Immature natural killer cell (primary cell): Measurements from ENCODE around the gene GAS6. TPM values are rescaled to one million over a fixed set of nuclear protein-coding genes. Genes with fewer than 3 reads are reported as not detected.
A peak's percentile ranks its signal among the peaks of the same experiment; 100 is the strongest.
"Not testable (repeated sequence)": the region's sequence is repeated elsewhere in the genome, so short reads cannot be mapped to it uniquely, and the experiment has no call there.

Experiments used
- DNase-seq, 3 donors: peaks; one replicate each; pipeline ENCODE4 v3.0.0; 2022; ENCODE audit warnings: mixed read lengths in 1 of 3
- H3K27ac Mint-ChIP-seq, 6 donors: one replicate each; pipeline ENCODE4 v1.8.0; 2020; ENCODE audit warnings: mixed read lengths in 6 of 6, mild to moderate bottlenecking in 5 of 6, inconsistent platforms in 4 of 6, moderate library complexity in 3 of 6
- H3K27me3 Mint-ChIP-seq, 3 donors: one replicate each; pipeline ENCODE4 v1.8.0; 2020 to 2021; ENCODE audit warnings: low read depth in 3 of 3, mild to moderate bottlenecking in 3 of 3, mixed read lengths in 3 of 3, moderate library complexity in 3 of 3, inconsistent platforms in 1 of 3
- H3K36me3 Mint-ChIP-seq, 3 donors: one replicate each; pipeline ENCODE4 v1.8.0; 2020; ENCODE audit warnings: mixed read lengths in 3 of 3, inconsistent platforms in 2 of 3, mild to moderate bottlenecking in 2 of 3
- H3K4me1 Mint-ChIP-seq, 2 donors: one replicate each; pipeline ENCODE4 v1.8.0; 2020; ENCODE audit warnings: inconsistent platforms in 2 of 2, mild to moderate bottlenecking in 2 of 2, mixed read lengths in 2 of 2, moderate library complexity in 1 of 2
- H3K4me3 Mint-ChIP-seq, 5 donors: one replicate each; pipeline ENCODE4 v1.8.0; 2020; ENCODE audit warnings: mild to moderate bottlenecking in 5 of 5, mixed read lengths in 5 of 5, inconsistent platforms in 3 of 5, moderate library complexity in 3 of 5
- H3K9me3 Mint-ChIP-seq, 6 donors: one replicate each; pipeline ENCODE4 v1.8.0; 2020; ENCODE audit warnings: mild to moderate bottlenecking in 6 of 6, mixed read lengths in 6 of 6, inconsistent platforms in 4 of 6, moderate library complexity in 3 of 6
- polyA plus RNA-seq, 3 donors: library from polyadenylated mRNA; unstranded; fragments of 300-500 nt; fragmentation: Illumina TruSeq; gene quantifications; one replicate each; pipeline ENCODE4 v1.2.3, GENCODE V29; 2021

GAS6 gene
- polyA plus RNA-seq, 3 donors from 2014 or later: 1.0 to 1.2 TPM; not detected in 1

DNA sequence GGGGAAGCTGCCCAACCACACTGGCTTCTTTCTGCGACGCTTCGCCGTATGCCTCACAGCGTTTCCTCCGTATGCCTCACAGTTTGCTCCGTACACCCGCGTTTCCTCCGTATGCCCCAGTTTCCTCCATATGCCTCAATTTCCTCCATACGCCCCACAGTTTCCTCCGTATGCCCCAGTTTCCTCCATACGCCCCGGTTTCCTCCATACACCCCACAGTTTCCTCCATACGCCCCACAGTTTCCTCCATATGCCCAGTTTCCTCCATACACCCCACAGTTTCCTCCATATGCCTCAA is 22.6 kb downstream of the GAS6 start:
- Mint-ChIP-seq H3K27me3 (peaks cover 4 to 11% (median 5%) of the 10 kb centered on the region in 3 donors), H3K4me3 (peak overlapping the region in 4 of 5 donors; percentile 2 to 55 (median 26)), H3K36me3 (no peaks in the 10 kb centered on the region), H3K4me1 (peaks cover 37 to 40% of the 10 kb centered on the region in 2 donors), H3K9me3 (peaks cover 0 to 2% (median 0%) of the 10 kb centered on the region in 6 donors), H3K27ac (peak overlapping the region in 5 of 6 donors; percentile 32 to 77 (median 44))
- DNase-seq: no peak

DNA sequence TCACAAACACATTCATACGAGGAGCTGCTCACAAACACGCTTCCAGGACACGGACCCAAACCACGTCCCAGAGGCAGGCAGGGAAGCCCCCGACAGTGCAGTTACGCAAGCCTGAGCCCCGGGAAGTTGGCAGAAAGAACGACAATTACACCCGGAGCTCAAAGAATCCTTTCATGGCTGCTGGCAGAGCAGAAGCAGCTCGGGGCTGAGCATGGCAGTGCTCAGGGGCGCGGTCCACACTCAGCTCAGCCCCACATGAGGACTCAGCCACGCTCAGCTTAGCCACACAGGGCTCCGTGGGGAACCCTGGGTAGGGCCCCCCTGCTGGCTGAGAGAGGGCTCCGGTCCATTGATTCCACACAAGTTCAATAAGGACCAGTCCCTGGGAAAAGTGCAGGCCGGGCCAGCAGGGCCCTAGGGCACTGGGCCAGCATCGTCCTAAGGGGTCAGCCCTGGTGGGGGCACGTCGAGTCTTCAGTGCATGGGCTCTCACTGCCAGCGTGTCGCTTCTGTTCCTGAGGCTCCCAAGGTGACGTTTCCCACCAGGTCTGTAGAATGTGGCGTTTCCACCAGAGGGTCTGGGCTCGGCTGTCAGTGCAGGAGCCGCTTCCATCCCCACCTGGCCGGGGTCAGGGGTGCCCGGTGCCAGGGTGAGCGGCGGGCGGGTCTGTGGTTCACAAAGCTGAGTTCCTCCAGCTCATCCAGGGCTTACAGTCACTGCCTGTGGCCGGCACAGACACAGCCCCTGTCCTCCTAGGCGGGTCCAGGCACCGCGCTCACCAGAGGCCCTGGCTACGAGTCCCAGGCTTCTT is 23.1 kb downstream of the GAS6 start:
- Mint-ChIP-seq H3K4me3 (peak overlapping the region in 4 of 5 donors; percentile 2 to 55 (median 26)), H3K27ac (peak overlapping the region in 4 of 6 donors; percentile 35 to 77 (median 47)), H3K9me3 (peaks cover 0 to 2% (median 0%) of the 10 kb centered on the region in 6 donors), H3K4me1 (peaks cover 32 to 35% of the 10 kb centered on the region in 2 donors), H3K27me3 (peaks cover 4 to 9% (median 5%) of the 10 kb centered on the region in 3 donors), H3K36me3 (no peaks in the 10 kb centered on the region)
- no peak for DNase-seq

DNA sequence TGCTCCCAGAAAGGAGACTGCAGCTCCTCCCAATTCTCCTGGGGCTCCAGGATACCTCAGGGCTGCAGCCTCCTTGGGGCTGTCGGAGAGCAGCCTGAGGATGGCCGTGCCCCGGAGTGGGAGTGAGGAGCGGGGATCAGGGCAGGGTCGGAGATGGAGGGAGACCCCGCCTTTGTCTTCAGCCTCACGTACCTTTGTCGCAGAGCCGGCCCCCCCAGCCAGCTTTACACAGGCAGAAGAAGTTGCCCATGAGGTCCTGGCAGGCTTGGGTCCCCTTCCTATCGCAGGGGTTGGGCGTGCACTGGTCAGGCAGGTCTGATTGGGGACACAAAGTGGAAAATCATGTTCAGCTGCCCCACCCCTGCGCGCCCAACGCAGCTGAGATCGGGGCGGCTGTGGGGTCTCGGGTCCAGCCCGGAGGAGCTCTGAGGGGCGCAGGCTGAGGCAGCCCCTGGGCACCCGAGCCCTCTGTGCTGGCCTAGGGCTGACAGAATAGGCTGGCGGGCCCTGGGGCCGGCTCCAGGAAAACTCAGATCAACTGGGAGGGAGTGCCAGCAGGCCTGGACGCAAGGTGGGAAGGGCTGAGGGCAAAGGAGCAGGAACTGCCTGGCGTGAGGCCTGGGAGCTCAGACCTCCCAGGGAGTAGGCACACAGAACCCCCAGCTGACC is 24.2 kb downstream of the GAS6 start:
- Mint-ChIP-seq H3K36me3 (no peaks in the 10 kb centered on the region), H3K4me3 (no peak overlapping the region), H3K4me1 (peaks cover 21 to 24% of the 10 kb centered on the region in 2 donors), H3K9me3 (peaks cover 0 to 2% (median 0%) of the 10 kb centered on the region in 6 donors), H3K27ac (no peak overlapping the region), H3K27me3 (peaks cover 4 to 6% (median 5%) of the 10 kb centered on the region in 3 donors)
- DNase-seq: no peak

DNA sequence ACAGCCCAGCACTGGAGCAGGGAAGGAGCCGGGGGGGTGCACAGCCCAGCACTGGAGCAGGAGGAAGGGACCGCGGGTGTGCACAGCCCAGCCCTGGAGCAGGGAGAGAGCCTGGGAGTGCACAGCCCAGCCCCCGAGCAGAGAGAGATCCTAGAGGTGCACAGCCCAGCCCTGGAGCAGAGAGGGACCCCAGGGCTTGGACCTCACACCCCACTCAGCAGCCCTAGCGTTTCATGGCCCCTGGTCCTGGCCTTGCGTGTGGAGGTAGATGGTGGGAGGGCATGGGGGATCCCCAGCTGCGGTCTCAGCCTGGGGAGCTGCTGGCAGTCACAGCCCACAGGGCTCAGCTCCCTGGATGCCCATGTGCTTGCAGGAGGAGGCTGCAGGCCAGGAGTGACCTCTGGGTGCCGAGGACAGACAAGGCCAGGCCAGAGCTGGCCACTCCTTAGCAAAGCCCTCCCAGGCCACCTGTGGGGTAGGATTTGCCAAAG is 25.1 kb downstream of the GAS6 start:
- peaks cover 0 to 5% (median 5%) of the 10 kb centered on the region in 3 donors for H3K27me3 Mint-ChIP-seq
- DNase-seq: no peak
- H3K36me3 Mint-ChIP-seq: no peaks in the 10 kb centered on the region
- H3K9me3 Mint-ChIP-seq: peaks cover 0 to 2% (median 0%) of the 10 kb centered on the region in 6 donors
- no peak overlapping the region for H3K4me3 Mint-ChIP-seq
- no peak overlapping the region for H3K27ac Mint-ChIP-seq
- peaks cover 15% of the 10 kb centered on the region in 2 donors for H3K4me1 Mint-ChIP-seq

DNA sequence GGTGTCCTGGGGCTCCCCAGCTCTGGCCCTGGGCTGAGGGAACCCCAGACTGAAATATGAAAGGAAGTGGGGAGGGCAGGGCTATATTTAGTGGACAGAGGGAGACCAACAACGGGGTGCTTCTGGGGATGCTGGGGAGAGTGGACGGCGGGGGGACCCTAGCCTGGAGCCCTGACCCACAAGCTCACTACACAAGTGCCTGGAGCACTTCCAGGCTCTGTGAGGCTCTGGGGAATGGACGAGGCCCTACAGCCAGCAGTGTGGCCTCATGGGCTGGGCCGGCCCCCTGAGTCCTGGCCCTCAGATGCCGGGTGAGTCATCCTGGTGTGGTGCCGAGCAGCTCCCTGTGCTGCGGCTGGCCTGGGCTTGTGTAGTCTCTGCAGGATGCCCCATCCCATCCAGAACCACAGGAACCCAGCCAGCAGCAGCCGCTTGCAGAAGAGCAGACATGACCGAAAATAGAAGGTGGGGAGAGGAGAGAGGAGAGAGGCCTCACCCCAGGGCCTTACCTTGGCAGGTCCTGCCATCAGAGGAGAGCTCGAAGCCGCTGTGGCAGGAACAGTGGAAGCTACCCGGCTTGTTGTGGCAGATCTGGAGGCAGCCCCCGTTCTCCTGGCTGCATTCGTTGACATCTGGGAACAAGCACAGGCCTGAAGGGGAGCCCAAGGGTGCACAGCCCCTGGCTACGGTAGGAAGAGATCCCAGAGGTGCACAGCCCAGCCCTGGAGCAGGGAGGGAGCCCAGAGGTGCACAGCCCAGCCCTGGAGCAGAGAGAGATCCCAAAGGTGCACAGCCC is 26.1 kb downstream of the GAS6 start:
- Mint-ChIP-seq H3K27me3 (peaks cover 0 to 5% (median 5%) of the 10 kb centered on the region in 3 donors), H3K4me1 (peaks cover 15% of the 10 kb centered on the region in 2 donors), H3K4me3 (no peak overlapping the region), H3K36me3 (no peaks in the 10 kb centered on the region), H3K27ac (no peak overlapping the region), H3K9me3 (peaks cover 0 to 2% (median 0%) of the 10 kb centered on the region in 6 donors)
- DNase-seq: no peak

DNA sequence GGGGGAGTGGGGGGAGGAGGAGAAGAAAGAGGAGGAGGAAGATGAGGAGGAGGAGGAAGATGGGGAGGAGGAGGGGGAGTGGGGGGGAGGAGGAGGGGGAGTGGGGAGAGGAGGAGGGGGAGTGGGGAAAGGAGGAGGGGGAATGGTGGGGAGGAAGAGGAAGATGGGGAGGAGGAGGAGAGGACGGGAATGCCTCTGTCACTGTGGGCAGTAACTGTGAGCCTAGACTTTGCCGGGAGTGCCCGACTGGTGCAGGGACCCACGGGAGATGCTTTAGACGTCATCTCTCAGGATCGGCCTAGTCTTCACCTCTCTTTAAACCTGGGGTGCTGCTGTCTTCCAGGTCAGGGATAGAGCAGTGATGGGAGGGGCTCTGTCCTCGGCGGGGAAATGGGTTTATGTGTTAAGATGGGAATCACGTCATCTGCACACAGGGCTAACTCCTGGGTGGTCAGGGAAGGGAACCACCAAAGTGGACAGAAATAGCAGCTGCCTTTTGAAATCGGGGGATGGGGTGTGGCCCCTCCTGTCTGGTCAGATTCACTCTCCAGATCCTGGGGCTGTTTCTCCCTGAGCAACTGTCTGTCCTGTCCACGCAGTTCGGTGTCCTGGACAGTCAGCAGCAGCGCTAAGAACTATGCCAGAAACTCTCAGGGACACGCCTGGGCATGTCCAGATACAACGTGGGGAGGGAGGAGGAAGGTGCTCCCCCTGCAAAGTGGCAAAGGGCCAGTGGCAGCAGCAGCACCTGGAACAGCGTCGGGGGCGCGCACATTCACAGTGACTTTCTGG is 26.9 kb downstream of the GAS6 start:
- Mint-ChIP-seq H3K9me3 (no peaks in the 10 kb centered on the region), H3K4me1 (peaks cover 10 to 13% of the 10 kb centered on the region in 2 donors), H3K27ac (no peak overlapping the region), H3K36me3 (no peaks in the 10 kb centered on the region), H3K27me3 (peaks cover 0 to 4% (median 3%) of the 10 kb centered on the region in 3 donors), H3K4me3 (no peak overlapping the region)
- no peak for DNase-seq

DNA sequence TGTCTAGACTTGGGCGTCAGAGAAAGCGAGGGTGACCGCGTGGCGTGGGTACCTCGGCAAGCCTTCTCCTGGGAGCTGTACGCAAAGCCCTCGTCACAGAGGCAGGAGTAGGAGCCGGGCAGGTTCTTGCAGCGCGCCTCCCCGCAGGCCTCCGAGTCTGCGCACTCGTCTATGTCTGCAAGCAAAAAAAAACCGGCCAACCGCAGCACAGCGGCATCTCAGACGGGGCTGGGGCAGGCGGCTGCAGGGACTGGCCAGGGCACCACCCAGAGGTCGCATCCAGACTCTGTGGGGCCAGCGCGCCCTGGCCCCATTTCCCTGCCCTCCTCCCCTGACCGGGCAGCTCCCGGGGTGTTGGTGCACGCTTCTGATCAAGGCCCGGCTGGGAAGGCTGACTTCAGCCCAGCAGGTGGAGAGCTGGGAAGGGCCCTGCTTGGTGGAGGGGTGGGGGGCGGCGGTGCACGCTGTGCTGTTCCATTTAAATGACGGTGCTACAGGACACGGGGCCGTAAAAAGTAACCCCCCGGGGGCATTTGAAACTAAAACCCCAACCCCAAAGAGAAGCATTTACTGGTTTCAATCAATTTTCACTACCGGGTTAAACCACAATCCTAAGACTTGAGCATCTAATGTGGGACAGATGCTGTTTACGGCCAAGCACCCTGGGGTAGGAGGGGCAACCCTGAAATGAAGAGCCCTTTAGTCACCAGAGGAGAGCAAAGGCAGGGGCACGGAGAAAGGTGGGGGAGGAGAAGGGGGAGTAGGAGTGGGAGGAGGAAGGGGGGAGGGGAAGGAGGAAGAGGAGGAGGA is 28.2 kb downstream of the GAS6 start:
- no peak for DNase-seq
- no peaks in the 10 kb centered on the region for H3K36me3 Mint-ChIP-seq
- H3K4me1 Mint-ChIP-seq: peaks cover 0 to 3% of the 10 kb centered on the region in 2 donors
- H3K27me3 Mint-ChIP-seq: peaks cover 0 to 4% (median 3%) of the 10 kb centered on the region in 3 donors
- H3K4me3 Mint-ChIP-seq: no peak overlapping the region
- H3K27ac Mint-ChIP-seq: no peak overlapping the region
- H3K9me3 Mint-ChIP-seq: no peaks in the 10 kb centered on the region

DNA sequence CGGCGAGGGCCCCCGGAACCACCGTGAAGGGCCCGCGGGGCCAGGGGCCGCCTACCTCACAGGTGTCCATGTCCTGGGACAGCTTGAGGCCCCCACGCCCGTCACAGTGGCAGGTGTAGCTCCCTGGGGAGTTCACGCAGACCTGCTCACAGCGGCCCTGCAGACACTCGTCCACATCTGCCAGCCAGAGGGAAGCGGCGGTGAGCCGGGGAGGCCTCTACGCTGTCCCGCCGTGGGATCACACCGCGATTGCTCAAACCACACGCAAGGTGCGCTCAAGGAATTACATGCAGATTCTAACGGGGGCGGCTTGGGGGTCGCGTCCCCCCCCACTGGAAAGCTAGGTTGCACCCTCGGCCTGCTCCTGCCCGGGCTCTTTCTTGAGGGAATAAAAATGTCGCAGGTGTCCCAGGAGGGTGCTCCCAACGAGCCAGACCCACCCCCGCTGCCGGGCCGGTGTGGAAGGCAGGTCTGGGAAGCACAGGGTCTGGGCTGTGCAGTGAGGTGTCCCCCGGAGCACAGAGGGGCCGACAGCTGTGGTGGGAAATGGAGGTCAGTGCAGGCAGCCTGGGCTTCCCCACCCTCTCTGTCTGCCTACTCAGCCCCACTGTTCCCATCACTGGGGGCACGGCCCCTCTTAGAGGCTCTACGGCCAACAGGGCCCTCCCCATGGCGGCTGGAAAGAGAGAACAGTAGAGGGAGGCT is 29.2 kb downstream of the GAS6 start:
- Mint-ChIP-seq H3K4me1 (peaks cover 0 to 3% of the 10 kb centered on the region in 2 donors), H3K4me3 (no peak overlapping the region), H3K27me3 (peaks cover 0 to 4% (median 3%) of the 10 kb centered on the region in 3 donors), H3K9me3 (no peaks in the 10 kb centered on the region), H3K27ac (no peak overlapping the region), H3K36me3 (no peaks in the 10 kb centered on the region)
- no peak for DNase-seq

DNA sequence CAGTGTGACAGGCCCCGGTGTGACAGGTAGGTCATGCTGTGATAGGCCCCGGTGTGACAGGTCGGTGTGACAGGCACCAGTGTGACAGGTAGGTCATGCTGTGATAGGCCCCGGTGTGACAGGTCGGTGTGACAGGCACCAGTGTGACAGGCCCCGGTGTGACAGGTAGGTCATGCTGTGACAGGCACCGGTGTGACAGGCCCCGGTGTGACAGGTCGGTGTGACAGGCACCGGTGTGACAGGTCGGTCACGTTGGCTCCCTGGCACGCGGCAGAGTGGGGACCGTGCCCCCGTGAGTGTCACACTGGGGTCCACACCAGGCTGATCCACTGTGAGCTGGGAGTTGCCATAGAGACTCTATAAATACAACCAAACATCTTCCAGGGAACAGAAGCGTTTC is 29.9 kb downstream of the GAS6 start:
- not testable (repeated sequence) for H3K27me3 Mint-ChIP-seq, H3K9me3 Mint-ChIP-seq, H3K4me1 Mint-ChIP-seq, H3K36me3 Mint-ChIP-seq, H3K4me3 Mint-ChIP-seq, DNase-seq
- peak overlapping the region in 1 of 6 donors; percentile 11 for H3K27ac Mint-ChIP-seq

DNA sequence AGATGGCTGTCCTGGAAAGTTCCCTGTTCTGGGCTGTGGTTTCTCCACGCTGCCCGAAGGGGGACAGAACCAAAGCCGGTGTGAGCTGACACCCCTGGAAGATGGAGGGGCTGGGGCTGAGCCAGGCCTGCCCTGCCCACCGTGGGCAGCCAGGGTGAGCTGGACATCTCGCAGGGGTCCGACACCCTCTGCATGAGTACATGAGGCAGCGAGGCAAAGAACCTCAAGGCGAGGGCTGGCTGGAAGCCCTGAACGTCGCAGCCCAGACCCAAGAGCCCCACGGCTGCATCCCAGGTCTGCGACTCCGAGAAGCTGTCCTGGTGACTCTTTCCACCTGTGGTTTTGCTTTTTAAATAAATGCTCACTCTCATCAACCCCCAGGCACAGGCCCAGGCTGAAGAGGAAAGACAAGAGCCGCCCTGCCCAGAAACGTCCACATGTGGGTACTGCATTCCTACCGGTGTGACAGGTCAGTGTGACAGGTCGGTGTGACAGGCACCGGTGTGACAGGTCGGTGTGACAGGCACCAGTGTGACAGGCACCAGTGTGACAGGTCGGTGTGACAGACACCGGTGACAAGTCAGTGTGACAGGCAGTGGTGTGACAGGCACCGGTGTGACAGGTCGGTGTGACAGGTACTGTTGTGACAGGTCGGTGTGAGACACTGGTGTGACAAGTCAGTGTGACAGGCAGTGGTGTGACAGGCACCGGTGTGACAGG is 30.6 kb downstream of the GAS6 start:
- Mint-ChIP-seq H3K4me3 (no peak overlapping the region), H3K9me3 (no peaks in the 10 kb centered on the region), H3K27ac (no peak overlapping the region), H3K36me3 (no peaks in the 10 kb centered on the region), H3K4me1 (peaks cover 0 to 3% of the 10 kb centered on the region in 2 donors), H3K27me3 (peaks cover 0 to 4% (median 3%) of the 10 kb centered on the region in 3 donors)
- DNase-seq: no peak

DNA sequence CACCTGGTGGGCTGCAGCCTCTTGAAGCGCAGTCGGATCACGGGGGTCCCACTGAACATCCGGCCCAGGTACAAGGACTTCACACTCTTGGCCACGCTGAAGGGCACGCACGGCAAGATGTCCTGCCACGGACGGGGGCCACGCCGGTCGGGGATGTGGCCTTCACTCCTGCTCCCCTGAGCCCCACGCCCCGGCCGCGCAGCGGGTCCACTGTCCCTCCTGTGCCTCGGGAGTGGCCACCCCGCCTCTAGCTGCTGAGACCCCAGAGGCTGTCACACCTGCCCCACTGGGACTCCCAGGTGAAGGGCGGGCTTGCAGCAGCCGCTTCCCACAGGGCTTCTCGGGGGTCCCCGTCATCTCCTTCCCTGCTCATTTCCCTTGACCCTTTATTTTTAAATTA is 31.2 kb downstream of the GAS6 start:
- peaks cover 0 to 3% of the 10 kb centered on the region in 2 donors for H3K4me1 Mint-ChIP-seq
- H3K4me3 Mint-ChIP-seq: no peak overlapping the region
- H3K27ac Mint-ChIP-seq: no peak overlapping the region
- H3K27me3 Mint-ChIP-seq: peaks cover 0 to 3% (median 1%) of the 10 kb centered on the region in 3 donors
- H3K36me3 Mint-ChIP-seq: no peaks in the 10 kb centered on the region
- DNase-seq: no peak
- no peaks in the 10 kb centered on the region for H3K9me3 Mint-ChIP-seq
